ENCODE results near the gene ANKRD37. TPM values are rescaled to one million over a fixed set of nuclear protein-coding genes. Genes with fewer than 3 reads are reported as not detected.
A peak's percentile ranks its signal among the peaks of the same experiment; 100 is the strongest.

Gene ANKRD37
- total RNA-seq (2021; fragmentation: NEBNext Ultra II Directional; extraction: Animal tissue kit (Norgen Biotek cat#: 25700)) (2.8 TPM in 2 replicates), polyA plus RNA-seq (2011; rRNA removed) (3.4 and 3.8 TPM in 2 replicates), polyA minus RNA-seq (2011; rRNA and poly(A)+ RNA removed) (1.4 and 2.0 TPM in 2 replicates)
- 3.1 TPM for polyA plus RNA-seq (2011; cell fraction: cytosol; rRNA removed)
- polyA plus RNA-seq (2011; cell fraction: nucleus; rRNA removed), result 4.7 TPM
- polyA plus RNA-seq (2012, experiment 1 of 2), result 3.6 to 6.0 TPM (median 4.0 TPM) in 4 replicates
- polyA plus RNA-seq (2012, experiment 2 of 2), result 5.0 TPM
- 3.0 TPM for polyA plus RNA-seq (2013, experiment 1 of 2)
- 2.1 TPM for polyA plus RNA-seq (2013, experiment 2 of 2)
- 3.3 TPM for polyA minus RNA-seq (2011; cell fraction: cytosol; rRNA and poly(A)+ RNA removed)
- polyA minus RNA-seq (2011; cell fraction: nucleus; rRNA and poly(A)+ RNA removed), result 6.8 TPM
- long read RNA-seq, experiment 1, partial matches to known transcripts, result 1 of 4 reads
- long read RNA-seq, experiment 1, other reads (novel, unspliced or antisense), result 1 of 4 reads
- long read RNA-seq, experiment 2, partial matches to known transcripts, result 1 of 5 reads
- long read RNA-seq, experiment 2, other reads (novel, unspliced or antisense), result 0 of 5 reads

DNA sequence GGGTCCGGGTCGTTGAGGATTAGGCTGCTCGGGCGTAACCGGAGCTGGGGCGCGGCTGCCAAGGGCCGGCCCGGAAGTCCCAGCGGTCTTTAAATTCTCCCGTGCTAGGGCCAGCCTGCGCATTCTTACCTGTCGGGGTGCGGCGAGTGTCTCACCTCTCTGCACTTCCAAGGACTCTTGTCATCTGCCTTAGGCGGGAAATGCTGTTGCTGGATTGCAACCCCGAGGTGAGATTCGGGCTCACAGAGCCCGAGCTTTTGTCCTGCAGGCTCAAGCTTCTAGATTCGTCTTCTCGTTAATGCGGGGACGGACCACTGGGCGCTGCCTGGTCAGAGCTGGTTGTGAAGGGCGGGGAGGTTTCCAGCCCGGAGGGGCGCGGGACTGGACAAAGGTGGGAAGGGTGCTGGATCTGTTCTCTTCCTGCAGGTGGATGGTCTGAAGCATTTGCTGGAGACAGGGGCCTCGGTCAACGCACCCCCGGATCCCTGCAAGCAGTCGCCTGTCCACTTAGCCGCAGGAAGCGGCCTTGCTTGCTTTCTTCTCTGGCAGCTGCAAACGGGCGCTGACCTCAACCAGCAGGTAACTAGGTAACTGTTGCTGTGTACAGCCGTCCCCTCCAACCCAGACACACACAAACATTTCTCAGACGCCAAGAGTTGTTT lies at the start of gene ANKRD37:
ANKRD37 (plus strand) TSS at position 118 of the 662 bp plus-strand sequence; CDS start at position 201, 83 bp downstream.
- peak within 1 kb of the TSS; percentile 15 to 60 (median 40); a peak in 5 of 7 replicates for H3K9ac ChIP-seq (replicated peaks in 1 of 4; ENCODE audit: extremely low read depth in 1 of 4, low read depth in 3 of 4, low read length in 3 of 4)
- ChIA-PET CTCF (ENCODE audit: partially characterized antibody) (interaction anchor here (0.8 to 1.3 kb wide), 2 partner anchors 10 to 29 kb away, joined by 3 read pairs; partner anchors contain the start of gene UFSP2), POLR2A (ENCODE audit: partially characterized antibody) (interaction anchor here (0.7 to 4.8 kb wide), 13 partner anchors 9 to 392 kb away, joined by 3 to 25 read pairs (median 3); partner anchors contain the start of genes HELT, SLC25A4 and UFSP2)
- no peak within 1 kb of the TSS; the same call in none of the 2 replicates for H2BK12ac ChIP-seq (ENCODE audit: low read depth, low read length)
- H3K14ac ChIP-seq (ENCODE audit: insufficient read length), result no peak within 1 kb of the TSS
- no peak within 1 kb of the TSS for H2BK20ac ChIP-seq (ENCODE audit: low read length)
- no peak within 1 kb of the TSS for H2AK5ac ChIP-seq (ENCODE audit: low read depth, low read length)
- no peak within 1 kb of the TSS for H3K23ac ChIP-seq (ENCODE audit: insufficient read length)
- peak within 1 kb of the TSS; percentile 69 for H4K91ac ChIP-seq (replicated peaks; ENCODE audit: insufficient read length, low read length)
- no peak within 1 kb of the TSS for H2BK120ac ChIP-seq (replicated peaks; ENCODE audit: low read depth, low read length)
- H3K56ac ChIP-seq (replicated peaks; ENCODE audit: insufficient read length, low read depth, low read length), result no peak within 1 kb of the TSS
- 10% methylated on average over 36 of the region's 38 CpGs; no CpG with 5 or more reads in 1 of the 2 experiments for WGBS, 2 experiments (ENCODE audit: extremely low coverage in 1 of 2, insufficient coverage in 1 of 2, insufficient read length in 1 of 2, insufficient replicate concordance in 2 of 2, low coverage in 1 of 2, low lambda C conversion rate in 2 of 2, missing lambda C conversion rate in 1 of 2)
- H3K9me3 ChIP-seq (ENCODE audit: insufficient read depth in 2 of 2, low read depth in 1 of 2, low read length in 1 of 2), result no peaks in the 10 kb centered on the region
- H4K8ac ChIP-seq (ENCODE audit: extremely low read depth, insufficient read depth, low read length), result peak within 1 kb of the TSS; percentile 85; the same call in 1 of the 2 replicates
- H2BK5ac ChIP-seq (ENCODE audit: low read depth, low read length), result no peak within 1 kb of the TSS
- H3K18ac ChIP-seq (ENCODE audit: extremely low read depth, low read length), result peak within 1 kb of the TSS; percentile 53; the same call in 1 of the 2 replicates
- peak within 1 kb of the TSS; percentile 27 to 70 (median 54) for H3K4me3 ChIP-seq (ENCODE audit: extremely low read depth in 1 of 4, insufficient read depth in 2 of 4, low read depth in 3 of 4, low read length in 4 of 4)
- no peaks in the 10 kb centered on the region for H3K79me1 ChIP-seq (ENCODE audit: low read depth, low read length)
- peak in 1 of 2 experiments; percentile 92 for DNase-seq (ENCODE audit: low read depth in 1 of 2, low spot score in 2 of 2)
- peaks cover 0 to 6% (median 4%) of the 10 kb centered on the region in 4 experiments; a peak in 4 of 7 replicates for H3K4me1 ChIP-seq (replicated peaks in 1 of 4; ENCODE audit: control insufficient read depth in 3 of 4, insufficient read depth in 4 of 4, low read length in 3 of 4)
- no peak within 1 kb of the TSS for H2BK15ac ChIP-seq (ENCODE audit: low read length)
- no peak within 1 kb of the TSS for H3K4ac ChIP-seq (replicated peaks; ENCODE audit: insufficient read length, low read depth, low read length)
- peak within 1 kb of the TSS; percentile 34 for H3K27ac ChIP-seq (ENCODE audit: low read depth, low read length)
- FAIRE-seq, result no peak
- no peaks in the 10 kb centered on the region for H3K27me3 ChIP-seq (replicated peaks in 1 of 4; ENCODE audit: control insufficient read depth in 3 of 4, extremely low read depth in 1 of 4, insufficient read depth in 3 of 4, low read length in 3 of 4)
- peak within 1 kb of the TSS; percentile 41 for H4K5ac ChIP-seq (ENCODE audit: insufficient read length, low read depth, low read length)
- no peaks in the 10 kb centered on the region for H4K20me1 ChIP-seq (replicated peaks in 1 of 2; ENCODE audit: control insufficient read depth in 1 of 2, insufficient read depth in 2 of 2, low read length in 2 of 2)
- H3K79me2 ChIP-seq (ENCODE audit: control insufficient read depth in 1 of 2, insufficient read depth in 2 of 2, low read length in 2 of 2), result no peaks in the 10 kb centered on the region
- H3K23me2 ChIP-seq (ENCODE audit: low read depth, low read length), result peaks cover 12% of the 10 kb centered on the region; the same call in 1 of the 2 replicates
- peak within 1 kb of the TSS; percentile 71 to 76 for H3K4me2 ChIP-seq (ENCODE audit: insufficient read depth in 1 of 2, low read depth in 2 of 2, low read length in 2 of 2)
- peak within 1 kb of the TSS; percentile 1; the same call in 1 of the 2 replicates for H2AFZ ChIP-seq (ENCODE audit: low read length)
- peaks cover 0 to 16% (median 4%) of the 10 kb centered on the region in 4 experiments; a peak in 3 of 8 replicates for H3K36me3 ChIP-seq (ENCODE audit: control insufficient read depth in 2 of 4, insufficient read depth in 4 of 4, low read length in 3 of 4)
- TF ChIP-seq JUN (IDR thresholded peaks at IDR 0.05; ENCODE audit: low read depth, low read length), result no peak
- TF ChIP-seq BCL11A (IDR thresholded peaks at IDR 0.05; ENCODE audit: low read depth in 2 of 2, low read length in 2 of 2), result no peak
- TF ChIP-seq RAD21 (IDR thresholded peaks at IDR 0.05 in 1 of 2, conservative IDR thresholded peaks at IDR 0.05 in 1 of 2; ENCODE audit: low read depth in 2 of 2, low read length in 2 of 2), result peak in 1 of 2 experiments; percentile 2; a peak in 1 of 4 replicates
- peak; percentile 66; the same call in 1 of the 2 replicates for TF ChIP-seq TAF1 (IDR thresholded peaks at IDR 0.05; ENCODE audit: low read depth, low read length)
- TF ChIP-seq POLR2A (IDR thresholded peaks at IDR 0.05; ENCODE audit: control extremely low read depth in 1 of 2, low read depth in 2 of 2, low read length in 2 of 2), result peak; percentile 14 to 72; a peak in 2 of 3 replicates
- no peak for TF ChIP-seq JUND (IDR thresholded peaks at IDR 0.05; ENCODE audit: low read length)
- no peak for TF ChIP-seq GABPA (IDR thresholded peaks at IDR 0.05; ENCODE audit: borderline replicate concordance, insufficient read depth, low read length)
- peak in 1 of 2 experiments; percentile 95; a peak in 1 of 4 replicates for TF ChIP-seq HDAC2 (IDR thresholded peaks at IDR 0.05; ENCODE audit: borderline replicate concordance in 1 of 2, low read depth in 2 of 2, low read length in 2 of 2)

All from H1 (cell line).